ENCODE measurements around the gene LRCH1. TPM values are rescaled to one million over a fixed set of nuclear protein-coding genes. Genes with fewer than 3 reads are reported as not detected.

LRCH1 gene
- total and polyA plus RNA-seq, 2 donors from 2014 or later: 10.2 to 39.0 TPM

DNA sequence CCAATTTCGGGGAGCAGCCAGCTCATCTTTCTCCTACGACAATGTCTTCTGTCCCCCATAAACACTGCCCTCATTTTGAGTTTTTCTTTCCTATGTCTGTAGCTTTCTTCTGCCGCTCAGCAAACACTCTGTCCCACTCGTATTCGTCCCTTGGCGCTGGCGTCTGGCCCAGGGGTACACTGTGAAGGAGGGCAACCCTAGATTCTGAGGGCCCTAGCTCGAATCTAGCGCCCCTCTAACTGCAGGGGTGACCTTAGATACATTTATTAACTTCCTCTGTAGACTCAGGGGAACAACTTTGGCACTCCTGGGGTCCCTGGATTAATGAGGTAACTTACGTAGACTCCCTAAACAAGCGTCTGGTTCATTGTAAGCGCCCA lies 677 bp upstream of the LRCH1 start:
- H3K4me1 ChIP-seq (ENCODE audit: control insufficient read depth in 2 of 3, insufficient read depth in 2 of 3, low read depth in 1 of 3, low read length in 3 of 3): peaks cover 0 to 10% (median 3%) of the 10 kb centered on the region in 3 donors
- FAIRE-seq: no peak
- H3K4me3 ChIP-seq (ENCODE audit: low read length in 3 of 3): peak overlapping the region; percentile 70 to 90 (median 84)
- peak overlapping the region; percentile 40 to 94 (median 87) for H3K9ac ChIP-seq (ENCODE audit: low read length in 3 of 3)
- H3K36me3 ChIP-seq (ENCODE audit: control insufficient read depth in 2 of 3, insufficient read depth in 3 of 3, low read length in 3 of 3): no peaks in the 10 kb centered on the region
- peak in 3 of 5 donors; percentile 14 to 50 (median 42) for DNase-seq
- TF ChIP-seq, protein P1, sequence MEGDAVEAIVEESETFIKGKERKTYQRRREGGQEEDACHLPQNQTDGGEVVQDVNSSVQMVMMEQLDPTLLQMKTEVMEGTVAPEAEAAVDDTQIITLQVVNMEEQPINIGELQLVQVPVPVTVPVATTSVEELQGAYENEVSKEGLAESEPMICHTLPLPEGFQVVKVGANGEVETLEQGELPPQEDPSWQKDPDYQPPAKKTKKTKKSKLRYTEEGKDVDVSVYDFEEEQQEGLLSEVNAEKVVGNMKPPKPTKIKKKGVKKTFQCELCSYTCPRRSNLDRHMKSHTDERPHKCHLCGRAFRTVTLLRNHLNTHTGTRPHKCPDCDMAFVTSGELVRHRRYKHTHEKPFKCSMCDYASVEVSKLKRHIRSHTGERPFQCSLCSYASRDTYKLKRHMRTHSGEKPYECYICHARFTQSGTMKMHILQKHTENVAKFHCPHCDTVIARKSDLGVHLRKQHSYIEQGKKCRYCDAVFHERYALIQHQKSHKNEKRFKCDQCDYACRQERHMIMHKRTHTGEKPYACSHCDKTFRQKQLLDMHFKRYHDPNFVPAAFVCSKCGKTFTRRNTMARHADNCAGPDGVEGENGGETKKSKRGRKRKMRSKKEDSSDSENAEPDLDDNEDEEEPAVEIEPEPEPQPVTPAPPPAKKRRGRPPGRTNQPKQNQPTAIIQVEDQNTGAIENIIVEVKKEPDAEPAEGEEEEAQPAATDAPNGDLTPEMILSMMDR (IDR thresholded peaks at IDR 0.05; ENCODE audit: borderline replicate concordance, extremely low read depth, insufficient read depth): no peak
- H3K27ac ChIP-seq (ENCODE audit: low read depth in 2 of 2, low read length in 2 of 2): peak overlapping the region; percentile 74 to 96
- intact Hi-C loops (cut with DNase I): loop anchor here (10.0 kb wide), 1 partner anchor 133 kb away; no protein-coding TSS in a partner anchor
- H3K9me3 ChIP-seq (ENCODE audit: control insufficient read depth in 2 of 3, insufficient read depth in 1 of 3, low read length in 3 of 3): no peaks in the 10 kb centered on the region
- H3K27me3 ChIP-seq (ENCODE audit: control insufficient read depth, insufficient read depth, low read length): no peaks in the 10 kb centered on the region

DNA sequence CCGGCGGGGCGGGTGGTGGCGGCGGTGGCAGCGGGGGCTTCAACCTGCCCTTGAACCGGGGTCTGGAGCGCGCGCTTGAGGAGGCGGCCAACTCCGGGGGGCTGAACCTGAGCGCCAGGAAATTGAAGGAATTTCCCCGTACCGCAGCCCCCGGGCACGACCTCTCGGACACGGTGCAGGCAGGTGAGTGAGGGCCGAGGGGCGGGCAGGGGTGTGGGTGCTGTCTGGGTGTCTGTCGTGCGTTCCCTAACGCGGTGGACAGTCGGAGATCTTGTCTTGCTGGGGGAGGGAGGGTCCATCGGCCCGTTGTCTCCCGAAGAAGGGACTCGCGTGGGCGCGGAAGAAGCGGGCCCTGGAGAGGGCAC lies 533 bp downstream of the LRCH1 start:
- TF ChIP-seq, protein P1 (IDR thresholded peaks at IDR 0.05; ENCODE audit: borderline replicate concordance, extremely low read depth, insufficient read depth): no peak
- peak overlapping the region; percentile 96 to 97 for H3K27ac ChIP-seq (ENCODE audit: low read depth in 2 of 2, low read length in 2 of 2)
- DNase-seq (peak in 3 of 5 donors; percentile 44 to 84 (median 74)), FAIRE-seq (no peak)
- H3K27me3 ChIP-seq (ENCODE audit: control insufficient read depth, insufficient read depth, low read length): no peaks in the 10 kb centered on the region
- no peaks in the 10 kb centered on the region for H3K36me3 ChIP-seq (ENCODE audit: control insufficient read depth in 2 of 3, insufficient read depth in 3 of 3, low read length in 3 of 3)
- intact Hi-C loops (cut with DNase I): loop anchor here (10.0 kb wide), 1 partner anchor 131 kb away; no protein-coding TSS in a partner anchor
- no peaks in the 10 kb centered on the region for H3K9me3 ChIP-seq (ENCODE audit: control insufficient read depth in 2 of 3, insufficient read depth in 1 of 3, low read length in 3 of 3)
- peak overlapping the region; percentile 46 to 81 (median 57) for H3K9ac ChIP-seq (ENCODE audit: low read length in 3 of 3)
- peaks cover 0 to 10% (median 3%) of the 10 kb centered on the region in 3 donors for H3K4me1 ChIP-seq (ENCODE audit: control insufficient read depth in 2 of 3, insufficient read depth in 2 of 3, low read depth in 1 of 3, low read length in 3 of 3)
- H3K4me3 ChIP-seq (ENCODE audit: low read length in 3 of 3): peak overlapping the region; percentile 72 to 89 (median 73)

DNA sequence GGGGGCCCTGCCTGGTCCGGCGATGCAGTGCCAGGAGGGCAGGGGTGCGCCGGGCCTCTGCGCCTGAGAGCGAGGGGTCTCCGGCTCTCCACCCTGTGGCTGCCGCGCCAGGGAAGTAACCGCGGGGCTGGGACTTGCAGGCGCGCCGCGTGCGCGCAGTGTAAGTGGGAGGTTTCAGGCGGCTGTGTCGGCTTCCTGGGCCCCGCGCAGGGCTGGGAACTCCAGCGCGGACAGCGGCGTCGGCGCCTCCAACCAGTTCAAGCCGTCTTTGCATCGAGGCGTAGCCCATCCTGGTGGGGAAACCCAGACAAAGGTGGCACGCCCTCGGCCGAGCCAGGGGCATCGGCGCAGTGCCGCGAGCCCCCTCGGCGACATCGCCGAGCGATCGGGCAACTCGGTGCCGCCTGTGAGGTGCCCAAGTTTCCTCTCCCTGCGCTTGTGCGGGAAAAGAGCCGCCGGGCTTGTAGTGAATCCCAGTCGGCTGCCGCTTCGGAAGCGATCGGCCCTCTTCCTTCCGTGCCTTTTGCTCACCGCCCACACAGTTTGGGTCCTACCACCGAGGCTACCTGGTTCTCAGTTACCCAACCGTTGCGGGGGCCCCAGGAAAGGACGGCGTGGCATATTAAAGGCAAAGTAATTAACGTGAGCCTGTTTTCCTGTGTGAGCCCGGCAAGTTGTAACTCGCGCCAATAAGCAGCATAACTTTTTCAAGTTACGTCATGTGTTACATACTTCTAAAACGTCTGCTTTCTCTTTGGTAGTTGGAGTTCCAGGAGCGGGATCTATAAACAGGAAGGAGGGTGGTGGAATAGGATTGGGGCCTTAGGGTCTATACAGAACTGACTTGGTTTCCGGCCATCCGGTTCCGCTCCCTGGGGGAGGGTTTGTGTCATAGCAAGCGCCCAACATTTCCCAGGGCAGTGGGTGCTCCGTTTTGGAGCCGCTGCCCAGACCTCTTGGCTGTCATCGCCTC lies 1.2 kb downstream of the LRCH1 start:
- Histone ChIP-seq H3K9me3 (ENCODE audit: control insufficient read depth in 2 of 3, insufficient read depth in 1 of 3, low read length in 3 of 3) (no peaks in the 10 kb centered on the region), H3K4me3 (ENCODE audit: low read length in 3 of 3) (peak overlapping the region; percentile 72 to 89 (median 73)), H3K9ac (ENCODE audit: low read length in 3 of 3) (peak overlapping the region; percentile 46 to 81 (median 57)), H3K36me3 (ENCODE audit: control insufficient read depth in 2 of 3, insufficient read depth in 3 of 3, low read length in 3 of 3) (no peaks in the 10 kb centered on the region), H3K27me3 (ENCODE audit: control insufficient read depth, insufficient read depth, low read length) (no peaks in the 10 kb centered on the region), H3K27ac (ENCODE audit: low read depth in 2 of 2, low read length in 2 of 2) (peak overlapping the region; percentile 96 to 97), H3K4me1 (ENCODE audit: control insufficient read depth in 2 of 3, insufficient read depth in 2 of 3, low read depth in 1 of 3, low read length in 3 of 3) (peaks cover 0 to 10% (median 3%) of the 10 kb centered on the region in 3 donors)
- TF ChIP-seq, protein P1 (IDR thresholded peaks at IDR 0.05; ENCODE audit: borderline replicate concordance, extremely low read depth, insufficient read depth): no peak
- intact Hi-C loops (cut with DNase I): loop anchor here (10.0 kb wide), 1 partner anchor 131 kb away; no protein-coding TSS in a partner anchor
- FAIRE-seq (no peak), DNase-seq (peak; percentile 75 to 92 (median 86))

Measured in kidney (tissue), 14 donors.